Measurements from ENCODE around the gene ATP2B2. TPM values are rescaled to one million over a fixed set of nuclear protein-coding genes. Genes with fewer than 3 reads are reported as not detected.

Gene ATP2B2
- total and polyA plus RNA-seq, 10 of the 15 experiments (the other 5 are each of a cell fraction or from before 2014, with no cell fraction given) = 0.04 TPM; not detected in 9

DNA sequence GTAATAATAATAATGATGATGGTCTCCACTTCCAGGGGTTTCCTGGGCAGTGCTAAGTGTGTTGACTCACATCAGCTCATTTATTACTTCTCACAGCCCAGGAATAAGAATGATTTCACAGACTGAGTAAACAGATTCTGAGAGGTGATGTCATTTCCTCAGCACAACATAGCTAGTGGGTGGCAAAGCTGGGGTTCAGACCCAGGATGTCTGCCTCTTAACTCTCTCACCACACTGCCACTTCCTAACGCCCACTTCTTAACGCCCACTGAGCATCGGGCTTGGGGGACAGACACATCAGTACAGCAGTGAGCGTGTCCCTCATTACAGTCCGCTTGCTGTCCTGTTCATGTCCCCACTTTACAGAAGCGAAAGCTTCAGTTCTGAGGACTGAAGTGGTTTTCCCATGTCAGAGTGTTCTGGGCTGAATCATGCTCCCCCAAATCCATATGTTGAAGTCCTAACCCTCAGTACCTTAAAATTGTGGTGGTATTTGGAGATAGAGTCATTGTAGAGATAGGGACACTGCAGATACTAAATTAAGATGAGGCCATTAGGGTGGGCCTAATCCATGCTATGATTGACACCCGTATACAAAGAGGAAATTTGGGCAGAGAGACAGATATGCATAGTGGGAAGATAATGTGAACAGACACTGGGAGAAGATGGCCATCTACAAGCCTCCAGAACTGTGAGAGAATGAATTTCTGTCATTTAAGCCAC is 68.0 kb downstream of the ATP2B2 start:
- ATAC-seq (peak; percentile 72), DNase-seq (ENCODE audit: low read depth, low spot score) (peak; percentile 48), FAIRE-seq (peak; percentile 86)
- BruUV-seq (replicated peaks) = no TSS peak
- no peaks in the 10 kb centered on the region for H3K9me3 ChIP-seq (replicated peaks; ENCODE audit: control insufficient read depth, insufficient read depth, low read length)
- H3K36me3 ChIP-seq (ENCODE audit: control insufficient read depth in 2 of 2, insufficient read depth in 2 of 2, low read length in 1 of 2) = no peaks in the 10 kb centered on the region
- WGBS (ENCODE audit: insufficient coverage, insufficient replicate concordance, low lambda C conversion rate, missing lambda C conversion rate) = 14% methylated on average over 7 of the region's 7 CpGs
- ChIA-PET RAD21 (ENCODE audit: unreplicated experiment) (no interaction called here), SMC1A (ENCODE audit: uncharacterized antibody, unreplicated experiment) (interaction anchor here (1.2 kb wide), 1 partner anchor 9 kb away, joined by 3 read pairs; no protein-coding TSS in a partner anchor), CTCF (interaction anchor here (1.4 to 2.2 kb wide), 3 partner anchors 8 to 301 kb away, joined by 3 to 6 read pairs (median 4); no protein-coding TSS in a partner anchor), POLR2A (no interaction called here)
- H3K79me2 ChIP-seq (ENCODE audit: control insufficient read depth, insufficient read depth, low read length) = no peaks in the 10 kb centered on the region
- intact Hi-C loops (cut with micrococcal nuclease; ENCODE audit: unreplicated experiment) = no loop called here
- peaks cover 8% of the 10 kb centered on the region for H3K4me1 ChIP-seq (ENCODE audit: control insufficient read depth, insufficient read depth, low read length)
- in situ Hi-C loops (cut with MboI) = no loop called here
- H3K4me2 ChIP-seq (ENCODE audit: control insufficient read depth, insufficient read depth) = no peak overlapping the region
- H3K27me3 ChIP-seq (replicated peaks in 1 of 2; ENCODE audit: control insufficient read depth in 2 of 2, insufficient read depth in 2 of 2, low read length in 1 of 2) = no peaks in the 10 kb centered on the region
- H4K20me1 ChIP-seq (ENCODE audit: control insufficient read depth, insufficient read depth) = no peaks in the 10 kb centered on the region
- H3K27ac ChIP-seq (ENCODE audit: control insufficient read depth, insufficient read depth) = no peak overlapping the region
- H3K4me3 ChIP-seq = no peak overlapping the region
- H2AFZ ChIP-seq (ENCODE audit: control insufficient read depth, low read depth, low read length) = no peak overlapping the region; the same call in 1 of the 2 replicates
- H3K9ac ChIP-seq (ENCODE audit: control insufficient read depth, insufficient read depth, low read length) = no peak overlapping the region
- TF ChIP-seq TBL1XR1 (IDR thresholded peaks at IDR 0.05; ENCODE audit: low read depth, low read length) = no peak
- no peak for TF ChIP-seq WRNIP1 (IDR thresholded peaks at IDR 0.05; ENCODE audit: borderline replicate concordance, low read depth, low read length)
- no peak for TF ChIP-seq RFX5 (IDR thresholded peaks at IDR 0.05; ENCODE audit: low read depth, low read length)
- TF ChIP-seq, protein P1, sequence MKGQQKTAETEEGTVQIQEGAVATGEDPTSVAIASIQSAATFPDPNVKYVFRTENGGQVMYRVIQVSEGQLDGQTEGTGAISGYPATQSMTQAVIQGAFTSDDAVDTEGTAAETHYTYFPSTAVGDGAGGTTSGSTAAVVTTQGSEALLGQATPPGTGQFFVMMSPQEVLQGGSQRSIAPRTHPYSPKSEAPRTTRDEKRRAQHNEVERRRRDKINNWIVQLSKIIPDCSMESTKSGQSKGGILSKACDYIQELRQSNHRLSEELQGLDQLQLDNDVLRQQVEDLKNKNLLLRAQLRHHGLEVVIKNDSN (IDR thresholded peaks at IDR 0.05; ENCODE audit: borderline replicate concordance, extremely low read length, insufficient read depth, low read depth, low read length) = no peak
- TF ChIP-seq SMAD1 (IDR thresholded peaks at IDR 0.05; ENCODE audit: low read depth, partially characterized antibody) = no peak
- TF ChIP-seq, protein P2, sequence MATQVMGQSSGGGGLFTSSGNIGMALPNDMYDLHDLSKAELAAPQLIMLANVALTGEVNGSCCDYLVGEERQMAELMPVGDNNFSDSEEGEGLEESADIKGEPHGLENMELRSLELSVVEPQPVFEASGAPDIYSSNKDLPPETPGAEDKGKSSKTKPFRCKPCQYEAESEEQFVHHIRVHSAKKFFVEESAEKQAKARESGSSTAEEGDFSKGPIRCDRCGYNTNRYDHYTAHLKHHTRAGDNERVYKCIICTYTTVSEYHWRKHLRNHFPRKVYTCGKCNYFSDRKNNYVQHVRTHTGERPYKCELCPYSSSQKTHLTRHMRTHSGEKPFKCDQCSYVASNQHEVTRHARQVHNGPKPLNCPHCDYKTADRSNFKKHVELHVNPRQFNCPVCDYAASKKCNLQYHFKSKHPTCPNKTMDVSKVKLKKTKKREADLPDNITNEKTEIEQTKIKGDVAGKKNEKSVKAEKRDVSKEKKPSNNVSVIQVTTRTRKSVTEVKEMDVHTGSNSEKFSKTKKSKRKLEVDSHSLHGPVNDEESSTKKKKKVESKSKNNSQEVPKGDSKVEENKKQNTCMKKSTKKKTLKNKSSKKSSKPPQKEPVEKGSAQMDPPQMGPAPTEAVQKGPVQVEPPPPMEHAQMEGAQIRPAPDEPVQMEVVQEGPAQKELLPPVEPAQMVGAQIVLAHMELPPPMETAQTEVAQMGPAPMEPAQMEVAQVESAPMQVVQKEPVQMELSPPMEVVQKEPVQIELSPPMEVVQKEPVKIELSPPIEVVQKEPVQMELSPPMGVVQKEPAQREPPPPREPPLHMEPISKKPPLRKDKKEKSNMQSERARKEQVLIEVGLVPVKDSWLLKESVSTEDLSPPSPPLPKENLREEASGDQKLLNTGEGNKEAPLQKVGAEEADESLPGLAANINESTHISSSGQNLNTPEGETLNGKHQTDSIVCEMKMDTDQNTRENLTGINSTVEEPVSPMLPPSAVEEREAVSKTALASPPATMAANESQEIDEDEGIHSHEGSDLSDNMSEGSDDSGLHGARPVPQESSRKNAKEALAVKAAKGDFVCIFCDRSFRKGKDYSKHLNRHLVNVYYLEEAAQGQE (IDR thresholded peaks at IDR 0.05; ENCODE audit: low read depth, low read length) = no peak
- 0 out of 2 replicates have a peak, but pooled peaks have one; percentile 36 for TF ChIP-seq MTA3 (IDR thresholded peaks at IDR 0.05; ENCODE audit: borderline replicate concordance, low read length)
- TF ChIP-seq CHD2 (IDR thresholded peaks at IDR 0.05; ENCODE audit: borderline replicate concordance, low read depth, low read length) = no peak
- TF ChIP-seq ZNF217 (IDR thresholded peaks at IDR 0.05) = no peak
- TF ChIP-seq, protein P3, sequence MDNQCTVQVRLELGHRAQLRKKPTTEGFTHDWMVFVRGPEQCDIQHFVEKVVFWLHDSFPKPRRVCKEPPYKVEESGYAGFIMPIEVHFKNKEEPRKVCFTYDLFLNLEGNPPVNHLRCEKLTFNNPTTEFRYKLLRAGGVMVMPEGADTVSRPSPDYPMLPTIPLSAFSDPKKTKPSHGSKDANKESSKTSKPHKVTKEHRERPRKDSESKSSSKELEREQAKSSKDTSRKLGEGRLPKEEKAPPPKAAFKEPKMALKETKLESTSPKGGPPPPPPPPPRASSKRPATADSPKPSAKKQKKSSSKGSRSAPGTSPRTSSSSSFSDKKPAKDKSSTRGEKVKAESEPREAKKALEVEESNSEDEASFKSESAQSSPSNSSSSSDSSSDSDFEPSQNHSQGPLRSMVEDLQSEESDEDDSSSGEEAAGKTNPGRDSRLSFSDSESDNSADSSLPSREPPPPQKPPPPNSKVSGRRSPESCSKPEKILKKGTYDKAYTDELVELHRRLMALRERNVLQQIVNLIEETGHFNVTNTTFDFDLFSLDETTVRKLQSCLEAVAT (IDR thresholded peaks at IDR 0.05) = no peak
- TF ChIP-seq PAX5 (IDR thresholded peaks at IDR 0.05; ENCODE audit: borderline replicate concordance, low read depth, low read length) = no peak
- no peak for TF ChIP-seq TARDBP (IDR thresholded peaks at IDR 0.05; ENCODE audit: borderline replicate concordance)
- TF ChIP-seq POLR2AphosphoS5 (IDR thresholded peaks at IDR 0.05; ENCODE audit: low read length) = no peak
- TF ChIP-seq CEBPB (IDR thresholded peaks at IDR 0.05; ENCODE audit: borderline replicate concordance in 1 of 2, low read depth in 2 of 2, low read length in 2 of 2) = no peak
- TF ChIP-seq, protein P4, sequence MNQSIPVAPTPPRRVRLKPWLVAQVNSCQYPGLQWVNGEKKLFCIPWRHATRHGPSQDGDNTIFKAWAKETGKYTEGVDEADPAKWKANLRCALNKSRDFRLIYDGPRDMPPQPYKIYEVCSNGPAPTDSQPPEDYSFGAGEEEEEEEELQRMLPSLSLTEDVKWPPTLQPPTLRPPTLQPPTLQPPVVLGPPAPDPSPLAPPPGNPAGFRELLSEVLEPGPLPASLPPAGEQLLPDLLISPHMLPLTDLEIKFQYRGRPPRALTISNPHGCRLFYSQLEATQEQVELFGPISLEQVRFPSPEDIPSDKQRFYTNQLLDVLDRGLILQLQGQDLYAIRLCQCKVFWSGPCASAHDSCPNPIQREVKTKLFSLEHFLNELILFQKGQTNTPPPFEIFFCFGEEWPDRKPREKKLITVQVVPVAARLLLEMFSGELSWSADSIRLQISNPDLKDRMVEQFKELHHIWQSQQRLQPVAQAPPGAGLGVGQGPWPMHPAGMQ (IDR thresholded peaks at IDR 0.05; ENCODE audit: borderline replicate concordance) = no peak
